ENCODE results near the gene HNRNPC.

DNA sequence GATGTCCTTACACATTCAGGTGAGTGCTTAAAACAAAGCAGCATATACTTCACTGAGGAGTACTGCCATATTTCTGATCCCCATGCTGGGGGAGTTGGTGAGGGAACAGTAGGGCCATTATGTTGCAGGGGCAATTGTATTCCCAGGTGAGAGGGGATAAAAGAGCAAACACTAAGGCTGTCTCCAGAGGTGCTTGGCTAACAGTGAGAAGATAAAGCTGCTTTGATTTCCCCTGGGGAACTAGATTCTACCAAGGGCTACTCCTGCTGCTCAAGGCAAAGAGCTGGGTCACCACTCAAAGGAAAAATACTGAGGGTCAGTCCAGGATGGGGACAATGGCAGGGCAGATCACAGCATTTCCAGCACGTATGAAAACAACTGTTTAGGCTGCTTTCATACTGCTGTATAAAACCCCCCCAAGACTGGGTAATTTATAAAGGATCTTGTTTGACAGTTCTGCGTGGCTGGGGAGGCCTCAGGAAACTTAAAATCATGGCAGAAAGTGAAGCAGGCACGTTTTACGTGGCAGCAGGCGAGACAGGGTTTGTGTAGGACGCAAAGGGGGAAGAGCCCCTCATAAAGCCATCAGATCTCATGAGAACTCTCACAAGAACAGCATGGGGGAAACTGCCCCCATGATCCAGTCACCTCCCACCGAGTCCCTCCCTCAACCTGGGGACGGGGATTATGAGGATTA is 65.6 kb downstream of the HNRNPC start:
- TF ChIP-seq POLR2A (IDR thresholded peaks at IDR 0.05) (peak; percentile 12), POLR2AphosphoS5 (IDR thresholded peaks at IDR 0.05) (no peak)
- TF ChIP-seq, protein P1, sequence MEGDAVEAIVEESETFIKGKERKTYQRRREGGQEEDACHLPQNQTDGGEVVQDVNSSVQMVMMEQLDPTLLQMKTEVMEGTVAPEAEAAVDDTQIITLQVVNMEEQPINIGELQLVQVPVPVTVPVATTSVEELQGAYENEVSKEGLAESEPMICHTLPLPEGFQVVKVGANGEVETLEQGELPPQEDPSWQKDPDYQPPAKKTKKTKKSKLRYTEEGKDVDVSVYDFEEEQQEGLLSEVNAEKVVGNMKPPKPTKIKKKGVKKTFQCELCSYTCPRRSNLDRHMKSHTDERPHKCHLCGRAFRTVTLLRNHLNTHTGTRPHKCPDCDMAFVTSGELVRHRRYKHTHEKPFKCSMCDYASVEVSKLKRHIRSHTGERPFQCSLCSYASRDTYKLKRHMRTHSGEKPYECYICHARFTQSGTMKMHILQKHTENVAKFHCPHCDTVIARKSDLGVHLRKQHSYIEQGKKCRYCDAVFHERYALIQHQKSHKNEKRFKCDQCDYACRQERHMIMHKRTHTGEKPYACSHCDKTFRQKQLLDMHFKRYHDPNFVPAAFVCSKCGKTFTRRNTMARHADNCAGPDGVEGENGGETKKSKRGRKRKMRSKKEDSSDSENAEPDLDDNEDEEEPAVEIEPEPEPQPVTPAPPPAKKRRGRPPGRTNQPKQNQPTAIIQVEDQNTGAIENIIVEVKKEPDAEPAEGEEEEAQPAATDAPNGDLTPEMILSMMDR (IDR thresholded peaks at IDR 0.05): no peak

Measured in transverse colon (tissue), 4 donors.